H9 (cell line): ENCODE results near the gene CFAP73. TPM values are rescaled to one million over a fixed set of nuclear protein-coding genes. Genes with fewer than 3 reads are reported as not detected.

Experiments used
- DNase-seq: peaks from one replicate; pipeline ENCODE4 v3.0.0-alpha.2; 2017
- H2AFZ ChIP-seq: one replicate; pipeline ENCODE4 v1.6.1; 2013; ENCODE audit warnings: mild to moderate bottlenecking, low read length, control low read depth, moderate library complexity
- H2AK5ac ChIP-seq: 2 replicates; pipeline ENCODE4 v1.6.1; 2013; ENCODE audit warnings: low read length, control low read depth, mixed read lengths; ENCODE audit not compliant: insufficient read length
- H2BK120ac ChIP-seq: one replicate; pipeline ENCODE4 v1.6.1; 2013; ENCODE audit warnings: low read depth, mild to moderate bottlenecking, low read length, control low read depth, inconsistent platforms; ENCODE audit not compliant: poor library complexity, severe bottlenecking
- H2BK12ac ChIP-seq: 2 replicates; pipeline ENCODE4 v1.6.1; 2013; ENCODE audit warnings: low read length, control low read depth, mixed read lengths, low read depth; ENCODE audit not compliant: insufficient read length
- H2BK15ac ChIP-seq: 2 replicates; pipeline ENCODE4 v1.6.1; 2013; ENCODE audit warnings: low read depth, low read length, control low read depth
- H2BK20ac ChIP-seq: one replicate; pipeline ENCODE4 v1.6.1; 2013; ENCODE audit warnings: low read depth, mild to moderate bottlenecking, low read length, control low read depth, inconsistent platforms; ENCODE audit not compliant: poor library complexity, severe bottlenecking
- H2BK5ac ChIP-seq: 2 replicates; pipeline ENCODE4 v1.6.1; 2013; ENCODE audit warnings: low read length, control low read depth, mixed read lengths; ENCODE audit not compliant: insufficient read length
- H3K14ac ChIP-seq: 2 replicates; pipeline ENCODE4 v1.6.1; 2013; ENCODE audit warnings: low read length, control low read depth; ENCODE audit not compliant: insufficient read depth
- H3K18ac ChIP-seq: 2 replicates; pipeline ENCODE4 v1.6.1; 2013; ENCODE audit warnings: low read depth, mild to moderate bottlenecking, mixed read lengths, low read length, control low read depth; ENCODE audit not compliant: insufficient read length
- H3K23ac ChIP-seq: 2 replicates; pipeline ENCODE4 v1.6.1; 2013; ENCODE audit warnings: low read length, control low read depth, mixed read lengths, low read depth; ENCODE audit not compliant: insufficient read length
- H3K23me2 ChIP-seq: 2 replicates; pipeline ENCODE4 v1.6.1; 2013; ENCODE audit warnings: low read depth, mild to moderate bottlenecking, mixed read lengths, low read length, control low read depth; ENCODE audit not compliant: insufficient read length, poor library complexity, severe bottlenecking
- H3K27ac ChIP-seq: 2 replicates; pipeline ENCODE4 v1.5.1; 2013; ENCODE audit warnings: low read length, control low read depth, mixed read lengths, low read depth; ENCODE audit not compliant: insufficient read length
- H3K27me3 ChIP-seq: 2 replicates; pipeline ENCODE4 v1.6.1; 2013; ENCODE audit warnings: low read length, control low read depth, inconsistent platforms; ENCODE audit not compliant: insufficient read depth
- H3K4ac ChIP-seq: 2 replicates; pipeline ENCODE4 v1.6.1; 2013; ENCODE audit warnings: low read depth, mild to moderate bottlenecking, control low read depth, inconsistent platforms, low read length, moderate library complexity
- H3K4me1 ChIP-seq: 2 replicates; pipeline ENCODE4 v1.6.1; 2013; ENCODE audit warnings: low read length, control low read depth, inconsistent platforms; ENCODE audit not compliant: insufficient read depth
- H3K4me2 ChIP-seq: 2 replicates; pipeline ENCODE4 v1.6.1; 2013; ENCODE audit warnings: low read length, control low read depth, mixed read lengths; ENCODE audit not compliant: insufficient read length, insufficient read depth
- H3K56ac ChIP-seq: 2 replicates; pipeline ENCODE4 v1.6.1; 2013; ENCODE audit warnings: low read depth, mild to moderate bottlenecking, mixed read lengths, low read length, control low read depth; ENCODE audit not compliant: insufficient read length
- H3K79me1 ChIP-seq: 2 replicates; pipeline ENCODE4 v1.6.1; 2013; ENCODE audit warnings: low read depth, mild to moderate bottlenecking, moderate library complexity, low read length, control low read depth, inconsistent platforms; ENCODE audit not compliant: insufficient read depth, poor library complexity, severe bottlenecking
- H3K79me2 ChIP-seq: 2 replicates; pipeline ENCODE4 v1.6.1; 2013; ENCODE audit warnings: low read length, control low read depth, inconsistent platforms; ENCODE audit not compliant: insufficient read depth
- H3K9ac ChIP-seq: 2 replicates; pipeline ENCODE4 v1.6.1; 2013; ENCODE audit warnings: low read length, control low read depth, mixed read lengths; ENCODE audit not compliant: insufficient read length; ENCODE audit errors: extremely low read depth
- H3K9me3 ChIP-seq: one replicate; pipeline ENCODE4 v1.6.1; 2013; ENCODE audit warnings: low read depth, low read length, inconsistent platforms; ENCODE audit not compliant: control insufficient read depth
- H3T11ph ChIP-seq: one replicate; pipeline ENCODE4 v1.6.1; 2013; ENCODE audit warnings: mild to moderate bottlenecking, low read length, control low read depth, inconsistent platforms
- H4K20me1 ChIP-seq: one replicate; pipeline ENCODE4 v1.6.1; 2013; ENCODE audit not compliant: control insufficient read depth, insufficient read length, insufficient read depth
- H4K5ac ChIP-seq: 2 replicates; pipeline ENCODE4 v1.6.1; 2013; ENCODE audit warnings: low read depth, mild to moderate bottlenecking, mixed read lengths, low read length, control low read depth; ENCODE audit not compliant: insufficient read length
- H4K8ac ChIP-seq: replicated peaks from 2 replicates; pipeline ENCODE4 v1.6.1; 2013; ENCODE audit warnings: low read length, control low read depth, mixed read lengths, low read depth; ENCODE audit not compliant: insufficient read length
- H4K91ac ChIP-seq: 2 replicates; pipeline ENCODE4 v1.6.1; 2013; ENCODE audit warnings: low read depth, mild to moderate bottlenecking, moderate library complexity, mixed read lengths, low read length, control low read depth; ENCODE audit not compliant: insufficient read length
- H3K27ac Mint-ChIP-seq, 3 experiments: 2 replicates in 2 of 3; 3 replicates in 1 of 3; pipeline ENCODE4 v1.8.0; 2020 to 2021; ENCODE audit warnings: mixed read lengths in 3 of 3, mild to moderate bottlenecking in 1 of 3, moderate library complexity in 1 of 3
- H3K27me3 Mint-ChIP-seq: 2 replicates; pipeline ENCODE4 v1.8.0; 2021; ENCODE audit warnings: low read depth, mild to moderate bottlenecking, moderate library complexity, mixed read lengths
- H3K36me3 Mint-ChIP-seq, 3 experiments: 2 replicates in 2 of 3; 3 replicates in 1 of 3; pipeline ENCODE4 v1.8.0; 2020 to 2021; ENCODE audit warnings: low read depth in 3 of 3, mixed read lengths in 3 of 3; ENCODE audit not compliant: insufficient read depth in 1 of 3
- H3K4me1 Mint-ChIP-seq, 2 experiments: 2 replicates each; pipeline ENCODE4 v1.8.0; 2020; ENCODE audit warnings: mixed read lengths in 2 of 2
- H3K4me3 Mint-ChIP-seq, 2 experiments: 2 replicates in 1 of 2; 3 replicates in 1 of 2; pipeline ENCODE4 v1.8.0; 2020 to 2021; ENCODE audit warnings: mild to moderate bottlenecking in 2 of 2, mixed read lengths in 2 of 2, moderate library complexity in 1 of 2
- H3K9me3 Mint-ChIP-seq, 2 experiments: 2 replicates in 1 of 2; 3 replicates in 1 of 2; pipeline ENCODE4 v1.8.0; 2020; ENCODE audit warnings: mild to moderate bottlenecking in 2 of 2, mixed read lengths in 2 of 2, moderate library complexity in 1 of 2
- CTCF ChIP-seq: fragments of 200-600 bp; sonication (generic); conservative IDR thresholded peaks from 3 replicates; pipeline ENCODE4 v1.8.0; 2021; ENCODE audit warnings: antibody characterized with exemption, mild to moderate bottlenecking
- WGBS: extraction: QIAGEN DNeasy Blood & Tissue Kit; methylation state at CpG from one replicate; pipeline ENCODE4 v1.1.7; 2013; ENCODE audit warnings: missing lambda C conversion rate, low lambda C conversion rate, mixed read lengths; ENCODE audit not compliant: insufficient read length; ENCODE audit errors: extremely low coverage; 5-methylcytosine and 5-hydroxymethylcytosine counted together
- total RNA-seq: library from RNA; stranded (reverse); gene quantifications from 2 replicates; pipeline ENCODE4 v1.2.1, GENCODE V29; 2021

CFAP73 gene
- total RNA-seq, 1 experiment from 2014 or later, result not detected

- peaks cover 2% of the 10 kb centered on the region; the same call in 1 of the 2 replicates for H3K4me1 ChIP-seq
- Mint-ChIP-seq H3K4me1 (peaks cover 15 to 31% of the 10 kb centered on the region in 2 experiments), H3K27me3 (peaks cover 27% of the 10 kb centered on the region), H3K36me3 (no peaks in the 10 kb centered on the region; a peak in 3 of 7 replicates), H3K27ac (no peak overlapping the region), H3K4me3 (no peak overlapping the region), H3K9me3 (peaks cover 6% of the 10 kb centered on the region in 2 experiments; a peak in 4 of 5 replicates)
- no peak for DNase-seq
- H3K23ac ChIP-seq, result no peak overlapping the region
- no peaks in the 10 kb centered on the region for H4K20me1 ChIP-seq
- no peak overlapping the region for H4K91ac ChIP-seq
- H3K18ac ChIP-seq, result no peak overlapping the region
- no CpG with 5 or more reads among the region's 2 CpGs for WGBS
- TF ChIP-seq CTCF, result no peak
- H3K27me3 ChIP-seq, result peaks cover 1% of the 10 kb centered on the region; the same call in 1 of the 2 replicates
- H4K5ac ChIP-seq, result no peak overlapping the region
- no peak overlapping the region for H3K27ac ChIP-seq
- H2BK12ac ChIP-seq, result no peak overlapping the region
- H3K79me2 ChIP-seq, result no peaks in the 10 kb centered on the region
- H2BK20ac ChIP-seq, result no peak overlapping the region
- no peak overlapping the region for H3K4me2 ChIP-seq
- no peak overlapping the region for H2BK120ac ChIP-seq
- H3K23me2 ChIP-seq, result peaks cover 4% of the 10 kb centered on the region
- no peak overlapping the region for H3K56ac ChIP-seq
- H2BK15ac ChIP-seq, result no peak overlapping the region
- no peak overlapping the region for H3K9ac ChIP-seq
- H3K4ac ChIP-seq, result no peak overlapping the region
- H4K8ac ChIP-seq, result no peak overlapping the region
- no peaks in the 10 kb centered on the region for H3K79me1 ChIP-seq
- H2AFZ ChIP-seq, result no peak overlapping the region
- H2AK5ac ChIP-seq, result no peak overlapping the region
- no peak overlapping the region for H3K14ac ChIP-seq
- no peak overlapping the region for H2BK5ac ChIP-seq
- H3K9me3 ChIP-seq, result no peaks in the 10 kb centered on the region
- no peak overlapping the region for H3T11ph ChIP-seq
These were observed 2.5 kb upstream of the CFAP73 start for GRCh38 chr12:113146999-113147398.
